HG03442 (cell line): ENCODE data around the gene SHC4.
"Not testable (repeated sequence)": the region's sequence is repeated elsewhere in the genome, so short reads cannot be mapped to it uniquely, and the experiment has no call there.

Source experiments
- ATAC-seq: cut with Tn5 transposase; IDR thresholded peaks from one replicate; pipeline ENCODE4 v1.9.1; 2021; ENCODE audit warnings: mild to moderate bottlenecking, moderate library complexity; ENCODE audit not compliant: unreplicated experiment

The SHC4 gene

DNA sequence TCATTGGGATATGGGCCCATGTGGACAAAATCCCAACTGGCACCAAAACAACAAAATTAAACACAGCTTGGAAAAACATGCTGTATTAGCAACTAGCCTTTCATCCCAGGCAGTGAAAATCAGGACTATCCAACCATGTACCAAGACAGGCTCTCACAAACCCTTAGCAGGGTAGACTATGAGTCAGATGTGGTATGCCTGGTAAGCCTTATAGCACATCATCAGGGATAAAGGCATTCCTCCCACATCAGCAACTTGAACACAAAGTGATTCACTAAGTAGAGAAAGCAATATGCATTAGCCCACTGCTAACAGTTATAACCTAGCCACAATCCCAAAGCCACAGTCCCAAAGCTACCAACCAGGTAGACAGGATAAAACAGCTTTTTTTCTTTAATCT lies 160.9 kb downstream of the SHC4 start:
- ATAC-seq = no peak

DNA sequence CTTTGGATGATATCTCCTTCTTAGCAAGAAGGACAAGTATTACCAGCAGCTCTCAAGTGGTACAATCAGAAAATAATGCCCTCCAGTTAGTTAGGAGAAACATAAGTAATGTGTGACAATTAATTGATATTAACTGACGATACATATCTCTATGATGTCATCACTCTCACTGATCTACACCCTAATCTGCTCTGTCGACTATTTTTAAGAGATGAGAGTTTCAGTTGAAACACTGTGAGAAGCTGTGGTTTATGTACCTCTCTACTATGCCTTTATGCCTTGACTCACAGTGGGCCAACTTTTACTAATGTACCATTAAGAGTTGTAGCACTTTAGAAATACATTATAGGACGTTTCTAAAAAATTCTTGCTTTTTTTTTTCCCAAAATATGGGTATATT lies 161.5 kb downstream of the SHC4 start:
- no peak for ATAC-seq

DNA sequence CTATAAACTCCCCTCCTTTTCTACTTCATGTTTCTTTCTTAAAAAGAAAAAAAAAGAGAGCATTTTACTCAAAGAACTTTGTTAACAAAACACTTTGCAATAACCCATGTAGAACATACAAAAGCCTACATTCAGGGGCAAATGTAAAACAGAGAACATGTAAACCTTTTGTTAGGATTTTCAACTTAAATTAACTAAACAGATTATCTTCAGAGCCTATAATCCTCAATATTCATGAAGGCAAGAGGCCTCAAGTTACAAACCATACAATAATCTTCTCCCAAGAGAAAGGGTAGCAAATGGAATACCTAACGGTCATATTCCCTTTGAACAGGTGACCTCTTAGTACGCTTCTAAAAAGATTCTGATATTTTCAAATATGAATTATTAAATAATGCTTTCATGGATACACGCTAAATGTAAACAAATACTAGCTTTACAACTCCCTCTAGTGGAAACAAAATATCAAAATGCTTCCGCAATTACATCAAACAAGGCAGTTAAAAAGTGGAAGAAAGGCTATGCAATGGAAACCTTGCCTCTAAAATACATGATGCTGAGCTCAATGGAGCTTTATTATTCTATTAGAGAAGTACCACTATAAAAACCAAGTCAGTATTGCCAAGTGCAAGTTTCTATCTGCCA lies 162.8 kb downstream of the SHC4 start:
- no peak for ATAC-seq

DNA sequence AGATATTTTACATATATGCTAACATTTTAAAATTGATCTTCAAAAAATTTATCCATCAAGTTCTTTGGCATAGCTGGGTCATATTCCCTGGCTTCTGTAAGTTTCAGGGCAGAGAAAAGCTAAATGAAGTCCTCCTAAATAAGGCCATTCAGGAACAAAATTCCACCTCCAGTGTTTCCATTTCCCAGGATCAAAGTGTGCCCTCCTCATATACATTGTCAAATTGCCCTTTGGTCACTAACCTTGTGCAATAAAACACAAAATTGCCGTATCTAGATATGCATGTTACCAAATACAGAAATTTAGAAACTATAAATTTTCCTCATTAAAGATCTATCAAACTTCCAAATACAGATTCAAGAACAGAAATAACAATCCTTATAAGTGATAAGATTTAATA lies 163.5 kb downstream of the SHC4 start:
- ATAC-seq = no peak

DNA sequence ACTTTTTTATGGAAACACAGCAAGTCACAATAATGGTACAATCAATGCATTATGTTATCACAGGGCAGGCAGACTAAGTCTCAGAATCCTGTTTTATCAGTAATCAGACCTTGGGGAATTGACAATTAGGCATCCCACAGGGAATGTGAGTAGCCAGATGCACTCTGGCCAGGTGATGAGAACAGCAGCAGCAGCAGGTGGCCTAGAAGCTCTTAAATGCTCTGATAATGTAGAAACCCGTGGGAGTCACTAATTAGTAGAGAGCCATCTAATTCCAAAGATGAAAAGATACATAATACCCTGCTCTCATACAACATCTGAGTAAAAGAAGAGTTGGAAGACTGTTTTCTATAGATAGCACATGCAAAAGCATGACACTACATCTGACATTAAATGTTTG lies 165.4 kb downstream of the SHC4 start:
- no peak for ATAC-seq

DNA sequence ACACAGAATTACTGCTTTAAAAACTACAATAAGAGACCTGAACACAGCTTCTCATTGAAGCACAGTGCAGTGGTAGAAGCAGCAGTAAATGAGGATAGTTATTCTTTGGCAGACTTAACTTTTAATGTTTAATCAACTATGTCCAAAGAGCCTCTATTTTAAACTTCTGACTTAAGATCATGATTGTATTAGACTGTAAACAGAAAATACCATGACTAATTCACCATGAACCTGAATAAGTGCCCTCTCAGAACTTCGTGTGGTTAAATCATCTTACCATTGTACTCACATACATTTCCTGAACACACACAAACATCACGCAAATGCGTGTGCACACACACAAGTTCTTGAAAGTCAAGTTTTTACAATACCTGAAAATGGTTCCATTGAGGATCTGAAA lies 166.8 kb downstream of the SHC4 start:
- ATAC-seq = no peak

DNA sequence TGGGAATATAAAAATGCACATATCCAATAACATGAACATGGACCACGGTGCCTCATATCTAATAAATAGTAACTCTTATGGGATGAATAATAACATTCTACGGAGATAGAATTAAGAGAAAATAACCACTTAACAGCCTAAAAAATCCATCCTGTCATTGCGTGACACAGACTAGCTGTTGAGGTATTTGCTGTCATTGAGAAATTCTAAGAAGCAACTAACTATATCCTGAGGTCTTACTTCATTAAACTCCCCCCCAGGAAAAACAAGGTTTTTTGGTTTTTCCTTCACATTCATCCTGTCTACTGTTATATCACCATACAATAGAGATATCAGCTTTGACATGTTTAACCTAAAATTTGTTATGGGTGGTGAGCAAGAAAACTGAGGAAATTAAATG lies 167.2 kb downstream of the SHC4 start:
- ATAC-seq = no peak

DNA sequence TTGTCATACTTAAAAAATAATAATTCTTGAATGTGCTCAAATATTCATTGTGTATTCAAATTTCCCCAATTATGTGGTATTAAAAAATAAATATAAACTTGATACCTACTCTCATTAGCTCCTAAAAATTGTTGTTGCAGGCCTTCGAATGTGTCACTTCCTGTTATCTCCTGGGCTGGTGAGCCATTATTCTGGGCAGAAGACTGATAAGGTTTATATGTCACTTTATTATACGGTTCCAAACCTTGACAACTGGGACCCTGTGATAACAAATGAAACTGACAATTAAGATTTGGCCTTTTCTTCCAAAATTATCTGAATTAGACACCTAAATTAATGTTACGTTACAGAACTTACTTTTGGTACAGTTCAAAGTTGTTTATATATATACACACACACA lies 167.8 kb downstream of the SHC4 start:
- no peak for ATAC-seq

DNA sequence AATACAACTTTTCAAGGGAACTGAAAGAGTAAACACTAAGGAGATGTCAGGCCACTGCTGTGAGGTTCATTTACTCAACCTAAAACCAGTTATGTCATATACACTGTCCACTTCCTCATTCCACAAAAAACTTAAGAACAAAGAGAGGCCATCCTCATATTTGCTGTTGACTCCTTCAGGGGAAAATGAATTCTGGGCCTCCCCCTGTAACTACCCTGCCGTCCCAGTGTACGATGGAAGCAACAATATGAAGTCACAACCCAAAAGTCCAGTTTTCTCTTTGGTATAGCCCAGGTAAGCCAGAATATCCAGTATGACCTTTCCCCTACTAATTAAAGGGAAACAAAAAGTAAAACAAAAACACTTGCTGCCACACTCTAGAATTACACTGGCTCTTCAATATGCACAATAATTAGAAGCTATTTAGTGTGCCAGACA lies 169.0 kb downstream of the SHC4 start:
- ATAC-seq = peak; percentile 96

DNA sequence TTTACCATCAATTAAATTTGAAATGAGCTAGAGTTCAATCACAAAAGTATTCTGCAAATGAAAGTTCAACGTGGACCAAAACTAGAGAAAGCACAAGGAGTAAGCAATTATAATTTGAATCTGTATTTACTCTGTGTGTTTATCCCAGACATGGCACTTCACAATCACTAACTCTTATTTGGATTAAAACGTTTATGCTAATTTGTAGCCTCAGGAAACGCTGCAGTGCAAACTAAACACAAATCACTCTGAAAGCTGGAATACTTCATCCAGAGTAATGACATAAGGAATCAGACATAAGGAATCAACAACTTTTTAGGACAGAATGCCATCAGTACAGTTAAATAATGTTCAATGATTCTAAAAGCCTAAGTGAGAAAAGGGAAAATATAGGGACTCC lies 171.3 kb downstream of the SHC4 start:
- no peak for ATAC-seq

DNA sequence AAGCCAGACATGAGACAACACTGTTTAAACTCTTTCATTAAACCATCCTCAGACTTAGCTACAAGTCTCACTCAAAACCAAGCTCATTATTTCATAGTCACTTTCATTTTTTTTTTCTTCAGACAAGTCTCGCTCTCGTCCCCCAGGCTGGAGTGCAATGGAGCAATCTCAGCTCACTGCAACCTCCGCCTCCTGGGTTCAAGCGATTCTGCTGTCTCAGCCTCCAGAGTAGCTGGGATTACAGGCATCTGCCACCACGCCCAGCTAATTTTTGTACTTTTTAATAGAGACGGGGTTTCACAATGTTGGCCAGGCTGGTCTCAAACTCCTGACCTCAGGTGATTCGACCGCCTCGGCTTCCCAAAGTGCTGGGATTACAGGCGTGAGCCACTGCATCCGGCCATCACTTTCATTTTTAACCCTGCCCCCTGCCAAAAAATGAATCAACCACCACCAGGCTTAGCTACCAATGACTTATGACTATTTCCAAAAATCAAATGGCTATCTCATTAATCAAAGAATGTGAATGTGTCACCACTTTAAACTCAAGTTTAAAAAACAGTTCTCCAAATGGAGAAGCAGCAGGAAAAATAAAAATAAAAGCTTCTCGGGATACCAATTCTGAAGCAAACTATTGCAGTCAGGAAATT lies 173.1 kb downstream of the SHC4 start:
- not testable (repeated sequence) for ATAC-seq

DNA sequence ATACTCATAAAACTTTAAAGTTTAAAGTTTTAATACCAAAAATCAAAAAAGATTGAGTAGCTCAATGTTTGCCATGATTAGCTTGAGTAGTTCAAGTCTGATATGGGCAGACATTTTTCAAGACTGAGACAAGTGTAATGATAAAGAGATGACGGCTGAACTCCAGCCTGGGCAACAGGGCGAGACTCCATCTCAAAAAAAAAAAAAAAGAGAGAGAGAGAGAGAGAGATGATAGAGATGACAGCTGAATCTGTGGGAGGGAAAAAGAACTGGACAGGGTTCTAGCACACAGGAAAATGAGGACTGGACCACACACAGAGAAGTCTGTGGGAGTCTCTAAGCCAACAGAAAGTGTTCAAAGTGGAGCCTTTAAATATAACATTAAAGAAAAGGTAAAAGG lies 178.0 kb downstream of the SHC4 start:
- no peak for ATAC-seq

DNA sequence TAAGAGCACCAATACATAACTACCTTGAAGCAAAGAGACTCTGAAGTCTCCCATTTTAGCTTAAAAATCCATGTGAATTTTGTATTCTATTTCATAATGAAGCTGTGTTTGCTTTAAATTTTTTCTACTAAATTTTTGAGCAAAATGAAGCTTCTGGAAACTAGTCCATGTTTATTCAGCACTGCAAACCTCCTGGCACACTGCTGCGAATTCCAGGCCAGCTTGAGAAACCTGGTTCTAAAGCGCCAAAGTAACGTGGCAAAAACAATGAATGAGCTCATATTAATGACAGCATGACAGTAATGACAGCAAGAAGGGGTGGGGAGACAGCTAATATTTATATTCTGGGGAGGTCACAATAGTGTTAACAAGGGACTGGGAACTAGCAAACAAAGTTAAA lies 178.5 kb downstream of the SHC4 start:
- no peak for ATAC-seq

DNA sequence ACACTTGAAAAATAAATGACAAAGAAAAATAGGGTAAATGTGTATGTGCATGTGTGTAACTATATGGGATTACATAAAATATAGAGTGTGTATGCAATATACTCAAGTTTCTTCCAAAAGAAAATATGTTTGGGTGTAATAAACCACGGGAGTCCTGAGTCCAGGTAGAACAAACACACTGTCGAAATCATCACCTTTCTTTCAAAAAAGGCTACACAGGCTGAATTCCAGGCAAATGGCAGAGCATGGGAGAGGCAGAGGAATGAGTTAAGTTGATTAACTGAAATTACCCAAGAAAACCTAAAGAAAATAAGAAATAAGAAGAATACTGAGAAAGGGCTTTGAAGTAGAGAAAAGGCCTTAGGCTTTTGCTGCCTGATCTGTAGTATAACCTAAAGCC lies 179.0 kb downstream of the SHC4 start:
- ATAC-seq = no peak

DNA sequence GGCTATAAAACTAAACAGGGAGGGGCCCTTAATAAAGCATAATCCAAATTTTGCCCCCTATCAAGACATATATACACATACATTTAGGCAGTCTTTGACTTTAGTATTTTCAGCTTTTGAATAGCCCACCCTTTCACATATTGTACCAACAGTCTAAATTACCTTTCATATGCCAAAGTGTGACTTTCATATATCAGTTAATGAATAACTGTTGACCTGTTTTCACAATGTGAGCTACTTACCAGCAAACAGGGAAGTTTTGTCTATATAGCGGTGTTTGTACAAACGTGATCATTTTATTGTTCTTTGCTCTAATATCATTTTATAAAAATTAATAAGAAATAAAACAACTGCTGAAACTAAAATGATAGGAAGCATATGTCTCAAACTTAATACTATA lies 180.8 kb downstream of the SHC4 start:
- ATAC-seq = no peak

DNA sequence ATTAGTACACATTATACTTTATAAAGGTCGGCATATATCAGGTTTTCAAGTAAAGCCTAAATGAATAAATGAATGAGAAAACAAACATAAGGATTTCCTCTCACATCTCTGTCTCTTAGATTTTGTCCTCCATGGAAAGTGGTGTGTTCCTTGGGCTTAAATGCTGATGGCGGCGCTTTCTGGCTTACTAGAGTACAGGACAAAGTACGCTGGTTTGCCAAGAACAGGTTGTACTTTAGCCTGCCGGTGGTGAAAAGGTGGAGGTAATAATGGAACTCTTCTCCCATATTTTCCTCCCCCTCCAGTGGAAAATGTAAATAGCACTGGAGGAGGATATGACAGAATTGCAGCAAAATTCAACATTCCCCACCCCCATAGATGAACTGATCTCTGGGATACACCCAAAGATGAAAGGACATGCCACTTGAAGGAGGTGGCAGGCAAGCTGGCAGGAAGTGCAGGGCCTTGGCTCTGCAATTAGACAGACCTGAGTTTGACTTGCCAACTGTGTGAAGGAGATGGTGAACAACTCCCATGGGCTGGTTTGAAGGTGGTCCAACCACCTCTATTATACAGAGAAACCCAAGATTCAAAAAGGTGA lies 182.1 kb downstream of the SHC4 start:
- ATAC-seq = no peak

DNA sequence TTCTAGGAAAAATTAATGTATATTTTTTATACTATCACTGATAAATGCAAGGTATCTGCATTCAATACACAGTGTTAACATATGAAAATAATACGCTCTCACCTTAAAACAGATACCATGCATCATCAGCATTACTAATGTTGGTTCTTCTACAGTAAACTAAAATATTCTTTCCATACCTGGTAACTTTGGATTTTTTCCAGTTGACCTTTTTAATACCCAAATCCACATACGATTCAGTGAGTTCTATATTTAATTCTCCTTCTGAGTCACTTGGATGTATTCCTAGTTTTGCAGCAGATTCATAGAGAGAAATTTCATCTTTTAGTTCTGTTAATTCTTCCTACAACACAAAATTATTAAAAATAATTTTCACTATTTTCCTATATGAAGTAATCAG lies 182.7 kb downstream of the SHC4 start:
- no peak for ATAC-seq

DNA sequence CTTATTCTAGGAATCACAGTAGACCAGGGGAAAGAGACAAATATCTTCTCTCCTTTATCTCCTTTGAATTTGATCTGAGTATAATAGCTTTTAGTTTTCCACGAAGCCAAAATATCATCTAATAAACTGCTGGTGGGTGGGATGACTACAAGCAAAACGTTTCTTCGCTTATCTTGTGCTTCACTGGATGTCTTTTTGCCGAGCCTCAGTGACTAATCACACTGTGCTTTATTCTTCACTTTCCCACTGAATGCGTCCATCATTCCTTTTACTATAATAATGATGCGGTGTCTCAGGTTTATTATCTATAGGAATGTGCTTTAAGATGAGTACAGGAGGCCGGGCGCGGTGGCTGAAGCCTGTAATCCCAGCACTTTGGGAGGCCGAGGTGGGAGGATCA lies 185.4 kb downstream of the SHC4 start:
- ATAC-seq = no peak

DNA sequence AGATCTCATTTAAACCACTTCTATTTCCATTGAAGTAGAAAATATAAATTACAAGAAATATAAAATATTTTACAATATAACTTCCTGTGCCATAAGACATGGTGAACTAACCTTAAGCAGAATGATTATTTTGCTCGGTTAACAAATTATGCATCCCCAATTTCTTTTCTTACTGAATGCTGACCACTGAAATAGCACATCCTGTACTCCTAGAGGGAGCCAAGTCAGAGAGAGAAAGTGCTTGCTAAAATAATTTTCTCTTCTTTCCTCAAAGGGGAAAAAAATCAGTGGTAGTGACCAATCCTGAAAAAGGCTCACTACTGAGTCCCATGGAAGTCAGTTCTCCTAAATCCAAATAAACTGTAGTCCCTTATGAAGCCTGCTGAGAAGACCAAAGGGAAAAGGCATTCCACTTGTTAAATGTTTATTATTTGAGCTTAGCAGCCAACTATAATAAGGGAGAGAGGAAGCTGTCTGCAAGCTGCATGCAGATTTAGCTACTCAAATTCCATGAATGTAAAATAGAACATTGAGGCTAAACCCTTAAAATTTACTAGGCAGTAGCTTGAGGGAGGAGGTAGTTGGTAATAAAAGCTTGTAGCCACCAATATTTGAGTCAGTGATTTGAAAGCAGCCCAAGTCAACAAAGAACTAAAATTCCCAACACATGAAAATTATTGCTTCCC lies 185.9 kb downstream of the SHC4 start:
- no peak for ATAC-seq

DNA sequence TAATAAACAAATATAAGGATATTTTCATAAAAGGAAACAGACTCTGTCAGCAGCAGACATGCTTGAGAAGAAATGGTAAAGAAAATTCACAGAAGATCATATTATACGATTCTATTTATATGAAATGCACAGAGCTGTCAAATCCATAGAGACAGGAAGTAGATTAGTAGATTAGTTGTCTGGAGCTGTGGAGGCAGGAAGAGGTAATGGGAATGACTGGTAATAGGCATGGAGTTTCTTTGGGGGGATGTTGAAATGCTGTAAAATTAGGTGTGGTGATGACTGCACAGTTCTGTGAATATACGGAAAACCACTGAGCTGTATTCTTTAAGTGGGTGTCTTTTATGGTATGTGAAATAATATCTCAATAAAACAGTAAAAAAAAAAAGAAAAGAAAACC lies 188.2 kb downstream of the SHC4 start:
- no peak for ATAC-seq

DNA sequence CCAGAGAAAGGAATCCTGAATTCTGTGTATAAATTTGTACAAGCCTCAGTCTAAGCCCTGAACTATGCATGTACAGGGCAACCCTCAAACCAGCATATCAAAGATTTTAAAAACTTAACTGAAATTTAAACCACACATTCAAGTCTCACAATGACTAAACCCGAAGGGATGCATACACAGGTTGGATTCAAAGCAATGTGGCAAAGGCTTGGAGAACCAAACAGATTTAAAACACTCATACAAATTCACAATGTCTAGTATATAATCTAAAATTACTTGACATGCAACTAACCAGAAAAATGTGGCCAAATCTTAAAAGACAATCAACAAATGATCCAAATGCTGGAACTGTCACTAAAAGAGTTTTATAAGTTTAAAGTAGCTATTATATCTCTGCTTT lies 189.2 kb downstream of the SHC4 start:
- no peak for ATAC-seq
